AG09309 (cell line): ENCODE measurements around the gene SOS2.
"Not testable (repeated sequence)": the region's sequence is repeated elsewhere in the genome, so short reads cannot be mapped to it uniquely, and the experiment has no call there.

ENCODE experiments used
- DNase-seq: peaks from one replicate; pipeline ENCODE4 v3.0.0-alpha.2; 2010; ENCODE audit warnings: low read depth
- H3K4me3 ChIP-seq: 2 replicates; pipeline ENCODE4 v1.5.1; 2011; ENCODE audit warnings: mild to moderate bottlenecking, low read depth, low read length, moderate library complexity; ENCODE audit not compliant: control insufficient read depth
- TF ChIP-seq, protein P1 (sequence below): IDR thresholded peaks from 2 replicates; pipeline ENCODE4 v1.5.1; 2011; ENCODE audit warnings: mild to moderate bottlenecking, low read depth, low read length, inconsistent platforms; ENCODE audit not compliant: insufficient read depth, control insufficient read depth; ENCODE audit errors: missing control alignments

SOS2 gene

DNA sequence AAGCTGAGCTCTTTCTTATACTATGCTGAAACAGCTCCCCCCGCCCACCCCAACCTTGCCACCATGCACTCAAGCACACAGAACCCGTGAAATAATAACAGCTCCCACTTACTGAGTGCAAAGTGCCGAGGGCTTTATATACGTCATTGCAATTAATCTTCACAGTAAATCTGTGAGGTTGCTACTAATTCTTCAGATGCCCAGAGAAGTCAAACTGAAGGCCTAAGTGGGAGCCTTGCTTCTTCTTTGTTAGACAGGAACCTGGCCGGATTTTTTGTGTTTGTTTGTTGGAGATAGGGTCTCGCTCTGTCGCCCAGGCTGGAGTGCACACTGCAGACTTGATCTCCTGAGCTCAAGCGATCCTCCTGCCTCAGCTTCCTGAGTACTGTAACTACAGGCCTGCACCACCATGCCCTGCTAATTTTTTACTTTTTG lies 149.1 kb downstream of the SOS2 start:
- no peak overlapping the region for H3K4me3 ChIP-seq
- no peak for DNase-seq
- TF ChIP-seq, protein P1, sequence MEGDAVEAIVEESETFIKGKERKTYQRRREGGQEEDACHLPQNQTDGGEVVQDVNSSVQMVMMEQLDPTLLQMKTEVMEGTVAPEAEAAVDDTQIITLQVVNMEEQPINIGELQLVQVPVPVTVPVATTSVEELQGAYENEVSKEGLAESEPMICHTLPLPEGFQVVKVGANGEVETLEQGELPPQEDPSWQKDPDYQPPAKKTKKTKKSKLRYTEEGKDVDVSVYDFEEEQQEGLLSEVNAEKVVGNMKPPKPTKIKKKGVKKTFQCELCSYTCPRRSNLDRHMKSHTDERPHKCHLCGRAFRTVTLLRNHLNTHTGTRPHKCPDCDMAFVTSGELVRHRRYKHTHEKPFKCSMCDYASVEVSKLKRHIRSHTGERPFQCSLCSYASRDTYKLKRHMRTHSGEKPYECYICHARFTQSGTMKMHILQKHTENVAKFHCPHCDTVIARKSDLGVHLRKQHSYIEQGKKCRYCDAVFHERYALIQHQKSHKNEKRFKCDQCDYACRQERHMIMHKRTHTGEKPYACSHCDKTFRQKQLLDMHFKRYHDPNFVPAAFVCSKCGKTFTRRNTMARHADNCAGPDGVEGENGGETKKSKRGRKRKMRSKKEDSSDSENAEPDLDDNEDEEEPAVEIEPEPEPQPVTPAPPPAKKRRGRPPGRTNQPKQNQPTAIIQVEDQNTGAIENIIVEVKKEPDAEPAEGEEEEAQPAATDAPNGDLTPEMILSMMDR = no peak

DNA sequence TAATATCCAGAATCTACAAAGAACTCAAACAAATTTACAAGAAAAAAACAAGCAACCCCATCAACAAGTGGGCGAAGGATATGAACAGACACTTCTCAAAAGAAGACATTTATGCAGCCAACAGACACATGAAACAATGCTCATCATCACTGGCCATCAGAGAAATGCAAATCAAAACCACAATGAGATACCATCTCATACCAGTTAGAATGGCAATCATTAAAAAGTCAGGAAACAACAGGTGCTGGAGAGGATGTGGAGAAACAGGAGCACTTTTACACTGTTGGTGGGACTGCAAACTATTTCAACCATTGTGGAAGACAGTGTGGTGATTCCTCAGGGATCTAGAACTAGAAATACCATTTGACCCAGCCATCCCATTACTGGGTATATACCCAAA lies 152.3 kb downstream of the SOS2 start:
- not testable (repeated sequence) for DNase-seq, H3K4me3 ChIP-seq

DNA sequence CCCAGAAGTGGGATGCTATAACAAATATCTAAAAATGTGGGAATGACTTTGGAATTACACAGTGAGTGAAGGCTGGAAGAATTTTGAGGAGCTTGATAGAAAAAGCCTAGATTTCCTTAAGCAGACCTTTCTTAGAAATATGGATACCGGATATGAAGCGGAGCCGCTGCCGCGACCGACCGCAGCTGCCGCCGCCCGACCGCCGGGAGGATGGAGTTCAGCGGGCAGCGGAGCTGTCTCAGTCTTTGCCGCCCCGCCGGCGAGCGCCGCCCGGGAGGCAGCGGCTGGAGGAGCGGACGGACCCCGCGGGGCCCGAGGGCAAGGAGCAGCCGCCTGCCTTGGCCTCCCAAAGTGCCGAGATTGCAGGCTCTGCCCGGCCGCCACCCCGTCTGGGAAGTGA lies 157.7 kb downstream of the SOS2 start:
- H3K4me3 ChIP-seq, DNase-seq: not testable (repeated sequence)

DNA sequence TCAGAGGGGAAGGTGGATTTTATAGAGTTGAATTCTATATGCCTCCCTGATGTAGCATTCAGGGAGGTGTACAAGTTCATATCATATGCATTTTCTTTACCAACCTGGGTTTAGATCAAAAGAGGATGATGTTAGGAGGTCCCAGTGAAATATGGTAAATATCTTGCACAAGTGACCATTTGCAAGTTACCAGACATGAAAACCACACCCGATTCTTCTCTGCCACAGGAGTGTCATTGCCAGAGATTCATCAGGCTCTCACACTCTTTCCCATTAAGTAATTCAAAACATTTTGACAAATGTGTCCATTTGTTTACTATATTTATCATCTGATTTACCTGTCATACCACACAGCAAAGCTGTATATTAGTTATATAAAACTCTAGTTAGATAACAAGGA lies 159.0 kb downstream of the SOS2 start:
- TF ChIP-seq, protein P1 = no peak
- H3K4me3 ChIP-seq = no peak overlapping the region
- no peak for DNase-seq

DNA sequence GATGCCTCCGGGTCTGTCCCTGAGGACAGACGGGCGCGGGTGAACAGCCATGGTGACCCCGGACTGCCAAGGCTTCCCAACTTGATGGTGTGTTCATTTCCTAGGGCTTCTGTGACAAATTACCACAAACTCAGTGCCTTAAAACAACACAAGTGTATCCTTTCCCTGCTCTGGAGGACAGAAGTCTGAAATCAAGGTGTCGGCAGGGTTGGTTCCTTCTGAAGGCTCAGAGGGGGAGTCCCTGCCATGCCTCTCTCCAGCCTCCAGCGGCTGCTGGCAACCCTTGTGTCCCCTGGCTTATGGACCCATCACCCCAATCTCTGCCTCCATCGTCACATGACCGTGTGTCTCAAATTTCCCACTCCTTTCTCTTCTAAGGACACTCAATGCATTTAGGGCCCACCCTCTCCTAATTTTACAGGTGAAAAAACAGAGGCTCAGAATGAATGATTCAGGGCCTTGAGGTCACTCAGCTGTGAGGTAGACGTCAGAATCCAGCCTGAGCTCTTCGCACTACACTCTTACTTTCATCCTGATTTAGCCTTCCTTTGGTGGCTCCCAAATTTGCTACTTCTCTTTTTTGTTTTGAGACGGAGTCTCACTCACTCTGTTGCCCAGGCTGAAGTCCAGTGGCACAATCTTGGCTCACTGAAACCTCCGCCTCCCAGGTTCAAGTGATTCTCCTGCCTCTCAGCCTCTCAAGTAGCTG lies 160.4 kb downstream of the SOS2 start:
- no peak overlapping the region for H3K4me3 ChIP-seq
- DNase-seq = no peak
- TF ChIP-seq, protein P1 = no peak

DNA sequence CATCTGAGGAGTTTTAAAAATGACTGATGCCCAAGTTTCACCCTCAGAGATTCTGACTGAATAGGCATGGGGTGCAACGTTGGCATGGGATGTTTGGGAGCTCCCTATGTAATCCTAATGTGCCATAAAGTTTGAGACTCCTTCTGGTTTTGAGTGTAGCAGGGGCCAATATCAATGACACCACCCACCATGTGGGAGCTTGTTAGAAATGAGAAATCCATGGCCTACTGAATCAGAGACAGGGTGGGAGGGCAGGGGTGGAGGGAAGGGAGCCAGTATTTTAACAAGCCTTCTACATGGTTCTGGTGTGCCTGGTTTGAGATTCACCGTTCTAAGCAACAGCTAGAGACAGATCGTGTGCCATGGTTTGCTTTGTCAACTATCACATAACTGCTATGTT lies 161.1 kb downstream of the SOS2 start:
- TF ChIP-seq, protein P1 = no peak
- H3K4me3 ChIP-seq = no peak overlapping the region

DNA sequence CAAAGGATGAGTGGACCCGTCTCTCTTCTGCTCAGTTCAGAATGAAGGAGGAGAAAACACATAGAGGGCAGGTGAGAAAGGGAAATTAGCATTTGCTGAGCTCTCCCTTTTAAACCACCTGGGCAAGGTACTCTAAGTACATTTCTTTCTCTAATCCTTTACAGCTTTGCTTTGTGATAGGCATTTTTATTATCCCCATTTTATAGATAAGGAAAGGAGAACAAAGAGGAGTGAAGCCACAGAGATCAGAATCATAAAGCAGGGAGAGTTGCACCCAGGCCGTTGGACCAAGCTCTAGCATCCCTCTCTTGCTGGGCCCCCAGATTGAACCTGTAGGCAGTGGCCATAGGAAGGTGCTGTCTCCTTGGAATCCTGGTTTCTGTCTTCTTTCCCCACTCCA lies 162.1 kb downstream of the SOS2 start:
- no peak for DNase-seq
- TF ChIP-seq, protein P1 = no peak
- no peak overlapping the region for H3K4me3 ChIP-seq

More for the DNA sequence above, 161.1 kb downstream of the SOS2 start:
- DNase-seq = no peak

DNA sequence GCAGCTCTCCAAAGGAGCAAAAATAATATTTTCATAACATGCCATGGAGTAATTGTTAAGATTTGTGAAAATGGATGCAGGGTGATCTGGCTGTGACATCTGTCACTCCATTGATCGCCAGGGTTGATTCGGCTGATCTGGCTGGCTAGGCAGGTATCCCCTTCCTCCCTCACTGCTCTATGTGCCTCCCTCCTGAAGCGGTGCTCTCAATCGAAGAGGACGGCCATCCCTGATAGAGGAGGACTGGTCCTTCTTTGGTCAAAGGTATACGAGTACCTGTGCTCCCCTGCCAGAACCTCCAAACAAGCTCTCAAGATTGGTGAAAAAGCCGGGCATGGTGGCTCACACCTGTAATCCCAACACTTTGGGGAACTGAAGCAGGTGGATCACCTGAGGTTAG lies 162.9 kb downstream of the SOS2 start:
- H3K4me3 ChIP-seq = no peak overlapping the region
- TF ChIP-seq, protein P1 = no peak
- DNase-seq = no peak
